HuH-7 (cell line): ENCODE data around the gene ABHD16B.
"Not testable (repeated sequence)": the region's sequence is repeated elsewhere in the genome, so short reads cannot be mapped to it uniquely, and the experiment has no call there.

ENCODE experiments used
- DNase-seq: peaks from one replicate; pipeline ENCODE4 v3.0.0; 2011; ENCODE audit warnings: low spot score

ABHD16B gene

DNA sequence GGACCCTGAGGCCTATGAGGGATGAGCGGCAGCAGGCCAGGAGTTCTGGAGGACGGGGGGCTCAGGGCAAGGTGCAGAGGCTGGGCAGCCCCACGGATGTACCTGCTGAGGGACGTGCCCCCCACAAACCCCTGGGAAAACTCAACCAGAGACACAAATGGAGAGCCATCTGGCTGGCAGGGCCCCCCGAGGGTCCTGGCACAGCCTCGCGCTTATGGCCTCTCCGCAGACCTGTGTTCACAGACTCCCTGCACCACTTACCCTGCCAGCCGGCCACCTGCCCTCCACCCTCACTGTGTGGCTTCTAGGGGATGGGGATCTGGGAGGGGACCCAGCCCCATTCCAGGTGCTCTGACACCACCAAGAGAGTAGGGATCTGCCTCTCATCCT, 26.8 kb upstream of the ABHD16B start:
- DNase-seq, result no peak

DNA sequence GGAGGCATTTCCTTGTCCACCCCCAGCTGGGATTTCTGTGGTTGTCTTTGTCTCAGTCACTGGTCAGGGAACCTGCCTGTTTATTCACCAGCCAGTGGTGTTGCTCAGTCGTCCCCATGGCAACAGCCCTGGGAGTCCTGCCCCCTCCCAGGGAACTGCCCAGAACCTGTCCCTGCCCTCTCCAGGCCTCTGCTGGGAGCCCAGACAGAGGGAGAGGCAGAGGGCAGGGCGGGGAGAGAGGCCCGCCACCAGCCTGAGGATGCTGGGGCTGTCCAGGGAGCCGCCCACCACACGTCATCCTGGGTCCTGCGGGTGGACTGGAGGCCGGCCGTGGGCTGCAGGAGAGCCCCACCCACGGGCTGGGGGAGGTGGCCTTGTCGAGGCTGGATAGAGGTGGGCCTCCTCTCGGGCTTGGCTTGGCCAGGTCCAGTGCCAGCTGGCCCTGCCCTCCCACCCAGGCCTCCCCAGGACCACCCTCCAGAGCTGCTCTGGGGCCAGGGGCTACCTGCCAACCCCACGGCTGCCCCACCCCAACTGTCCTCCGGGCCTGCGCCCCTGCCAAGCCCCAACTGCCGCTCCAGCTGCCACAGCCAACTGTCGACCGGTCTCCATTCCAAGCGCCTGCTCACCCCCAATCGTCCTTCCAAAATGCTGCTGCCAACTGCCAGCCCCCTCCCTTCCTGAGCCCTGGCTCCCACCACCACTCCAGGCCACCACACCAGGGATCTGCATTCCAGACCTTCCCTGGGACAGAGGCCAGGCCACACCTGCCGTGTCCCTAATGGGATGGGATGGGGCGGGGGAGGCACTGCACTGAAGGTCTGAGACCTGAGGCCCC, 26.1 kb upstream of the ABHD16B start:
- DNase-seq, result peak; percentile 99

DNA sequence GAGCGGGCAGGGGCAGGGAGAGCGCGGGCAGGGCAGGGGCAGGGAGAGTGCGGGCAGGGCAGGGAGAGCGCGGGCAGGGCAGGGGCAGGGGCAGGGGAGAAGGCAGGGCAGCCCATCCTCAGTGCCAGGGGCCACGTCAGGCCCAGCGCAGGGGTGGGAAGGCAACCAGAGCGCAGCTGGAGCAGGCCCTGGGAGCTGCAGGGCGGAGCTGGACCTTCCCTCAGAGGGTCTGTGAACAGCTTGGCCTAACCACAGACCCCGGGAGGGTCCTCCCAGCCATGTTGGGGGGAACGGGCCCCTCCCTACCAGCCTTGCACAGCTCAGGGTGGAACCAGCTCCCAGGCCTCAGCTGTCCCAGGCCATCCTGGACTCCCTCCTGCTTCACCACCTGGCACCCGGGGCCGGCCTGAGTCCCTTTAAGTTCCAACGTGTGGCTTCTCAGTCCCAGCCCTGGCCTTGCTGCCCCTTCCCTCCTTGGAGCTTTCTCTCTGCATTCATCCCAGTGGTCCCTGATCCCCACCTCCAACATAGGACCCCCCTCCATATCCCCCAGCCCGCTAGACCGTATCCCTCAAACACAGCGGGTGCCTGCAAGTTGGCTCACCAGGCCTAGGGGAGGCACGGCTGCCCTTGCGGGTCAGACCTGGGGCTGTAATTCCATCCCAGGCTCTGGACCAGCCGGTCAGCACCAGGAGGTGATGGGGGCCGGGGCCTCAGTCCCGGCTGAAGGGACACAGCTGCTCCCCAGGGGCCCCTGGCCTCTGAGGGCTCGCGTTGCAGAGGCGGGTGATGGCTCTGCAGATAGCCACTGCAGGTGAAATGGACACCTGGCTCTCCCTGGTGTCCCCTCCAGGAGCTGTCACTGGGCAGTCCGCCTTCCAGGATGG, 24.6 kb upstream of the ABHD16B start:
- DNase-seq, result no peak

DNA sequence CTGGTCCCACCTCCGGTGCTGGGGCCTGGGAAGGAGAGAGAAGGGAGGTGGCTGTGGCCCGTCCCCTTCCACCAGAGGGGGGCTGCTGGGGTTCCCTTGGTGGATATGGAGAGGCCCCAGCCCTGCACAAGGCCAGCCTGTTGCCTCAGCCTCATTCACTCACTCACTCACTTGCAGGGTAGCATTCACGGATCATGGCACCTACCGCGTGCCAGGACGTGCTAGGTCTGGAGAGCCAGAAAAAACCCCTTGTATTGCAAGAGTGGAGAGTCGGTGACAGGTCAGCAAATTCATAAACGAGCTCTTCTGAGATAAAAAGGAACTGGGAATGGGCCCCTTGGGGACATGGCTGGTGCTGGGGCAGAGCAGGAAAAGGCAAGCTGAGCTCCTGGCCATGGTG, 23.8 kb upstream of the ABHD16B start:
- DNase-seq, result no peak

GRCh38 chr20:63839620-63840019, 21.7 kb upstream of the ABHD16B start:
- no peak for DNase-seq

GRCh38 chr20:63840405-63840828, 20.9 kb upstream of the ABHD16B start:
- no peak for DNase-seq

DNA sequence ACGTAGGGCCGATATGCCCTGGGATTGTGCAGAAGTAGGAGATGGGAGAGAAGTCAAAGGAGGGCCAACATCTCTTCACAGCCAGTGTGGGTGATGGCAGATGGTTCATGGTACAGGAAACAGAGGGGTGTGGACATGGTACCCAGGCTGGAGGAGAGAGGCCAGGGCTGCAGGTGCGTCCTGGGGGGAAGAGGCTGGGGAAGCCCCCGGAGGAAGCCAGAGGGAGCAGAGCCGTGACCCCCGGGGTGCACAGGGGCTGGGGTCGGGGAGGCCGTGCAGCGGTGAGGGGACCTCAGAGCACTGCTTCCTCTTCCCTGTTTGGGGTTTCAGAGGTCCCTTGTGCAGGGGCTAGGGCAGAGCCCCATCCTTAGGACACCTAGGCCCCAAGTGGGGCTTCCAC, 19.0 kb upstream of the ABHD16B start:
- DNase-seq, result no peak

- DNase-seq, result no peak
Observed at GRCh38 chr20:63843222-63843621, 18.1 kb upstream of the ABHD16B start.

DNA sequence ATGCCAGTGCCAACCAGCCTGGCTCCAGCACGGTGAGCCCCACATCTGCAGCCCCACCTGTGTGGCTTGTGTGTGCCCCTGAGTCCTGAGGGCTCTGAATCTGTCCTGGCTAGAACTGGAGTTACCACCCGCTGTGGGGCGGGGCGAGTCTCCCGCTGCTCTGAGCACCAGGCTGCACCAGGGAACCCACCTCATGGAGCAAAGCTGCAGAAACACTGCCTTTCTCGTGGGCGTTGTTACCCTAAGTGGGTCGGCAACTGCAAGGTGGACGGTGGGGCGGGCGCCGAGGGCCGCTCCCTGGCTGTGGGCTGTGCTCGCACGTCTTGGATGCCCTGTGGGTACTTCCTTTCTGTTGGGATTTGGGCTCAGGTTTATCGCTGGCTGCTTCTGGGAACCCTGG, 17.5 kb upstream of the ABHD16B start:
- no peak for DNase-seq

- DNase-seq, result no peak
Observed at GRCh38 chr20:63844511-63844991, 16.7 kb upstream of the ABHD16B start.

DNA sequence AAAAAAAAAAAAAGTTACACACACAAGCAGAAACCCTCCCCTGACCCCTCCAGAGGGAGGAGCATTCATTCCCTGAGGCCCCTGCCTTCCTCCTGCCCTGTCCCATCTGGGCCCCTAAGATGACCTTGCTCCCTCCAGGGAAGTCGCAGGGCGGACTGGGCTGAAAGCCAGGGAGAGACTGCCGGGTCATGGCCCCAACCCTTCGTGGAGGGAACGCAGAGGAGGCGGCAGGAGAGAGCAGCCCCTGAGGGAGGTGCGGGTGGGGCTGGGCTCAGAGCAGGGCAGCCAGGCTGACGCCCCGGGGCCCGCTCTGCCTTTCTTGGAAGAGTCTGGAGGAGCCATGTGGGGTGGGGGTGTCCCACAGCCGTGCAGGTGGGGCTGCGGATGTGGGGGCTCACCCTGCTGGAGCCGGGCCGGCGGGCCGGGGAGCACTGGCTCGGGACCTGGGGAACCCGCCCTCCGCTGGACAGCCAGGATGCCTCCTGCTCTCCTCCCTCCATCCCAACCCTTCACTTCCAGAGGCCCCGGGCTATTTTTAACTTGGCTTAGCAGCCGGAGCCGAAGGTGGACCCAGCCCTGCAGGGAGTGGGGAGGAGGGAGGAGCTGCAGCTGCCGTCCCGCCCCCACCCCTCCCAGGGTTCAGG, 15.0 kb upstream of the ABHD16B start:
- peak; percentile 91 for DNase-seq

DNA sequence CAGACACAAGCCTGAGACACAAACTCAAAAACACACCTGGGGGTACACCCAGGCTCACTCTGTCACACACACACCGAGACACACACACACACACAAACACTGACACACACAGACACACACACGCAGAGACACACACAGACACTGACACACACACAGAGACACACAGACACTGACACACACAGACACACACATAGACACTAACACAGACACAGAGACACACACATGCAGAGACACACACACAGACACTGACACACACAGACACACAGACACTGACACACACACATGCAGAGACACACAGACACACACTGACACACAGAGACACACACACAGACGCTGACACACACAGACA, 14.4 kb upstream of the ABHD16B start:
- no peak for DNase-seq

DNA sequence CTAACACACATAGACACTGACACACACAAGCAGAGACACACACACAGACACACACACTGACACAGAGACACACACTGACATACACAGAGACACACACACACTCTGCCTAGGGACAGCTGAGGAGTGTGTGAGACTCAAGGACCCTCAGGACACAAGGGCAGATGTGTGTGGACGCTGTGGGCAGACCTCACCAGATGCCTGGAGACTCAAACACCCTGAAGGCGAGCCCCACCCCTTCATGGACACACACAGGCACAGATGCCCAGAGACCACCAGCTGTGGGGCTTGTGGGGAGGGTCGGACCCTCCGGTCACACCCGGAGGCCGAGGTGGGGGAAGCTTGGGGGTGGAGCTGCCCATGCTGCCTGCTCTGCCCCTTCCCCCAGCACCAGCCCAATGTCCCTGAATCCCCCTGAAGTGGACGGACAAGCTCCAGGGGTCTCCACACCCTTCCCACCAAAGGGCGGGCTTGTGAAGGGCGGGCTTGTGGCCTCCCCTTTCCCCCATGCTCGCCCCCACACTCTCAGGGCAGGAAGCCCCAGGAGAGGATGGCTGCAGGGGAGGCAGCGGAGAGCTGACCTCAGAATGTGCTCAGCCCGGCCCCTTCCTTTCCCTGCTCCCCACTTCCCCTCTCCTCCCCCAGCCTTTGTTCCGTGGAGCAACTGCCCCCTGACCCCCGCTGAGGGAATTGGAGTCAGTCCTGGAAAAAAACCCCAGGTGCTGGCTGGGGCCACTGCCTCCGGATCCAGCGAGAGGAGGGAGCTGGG, 13.9 kb upstream of the ABHD16B start:
- no peak for DNase-seq

DNA sequence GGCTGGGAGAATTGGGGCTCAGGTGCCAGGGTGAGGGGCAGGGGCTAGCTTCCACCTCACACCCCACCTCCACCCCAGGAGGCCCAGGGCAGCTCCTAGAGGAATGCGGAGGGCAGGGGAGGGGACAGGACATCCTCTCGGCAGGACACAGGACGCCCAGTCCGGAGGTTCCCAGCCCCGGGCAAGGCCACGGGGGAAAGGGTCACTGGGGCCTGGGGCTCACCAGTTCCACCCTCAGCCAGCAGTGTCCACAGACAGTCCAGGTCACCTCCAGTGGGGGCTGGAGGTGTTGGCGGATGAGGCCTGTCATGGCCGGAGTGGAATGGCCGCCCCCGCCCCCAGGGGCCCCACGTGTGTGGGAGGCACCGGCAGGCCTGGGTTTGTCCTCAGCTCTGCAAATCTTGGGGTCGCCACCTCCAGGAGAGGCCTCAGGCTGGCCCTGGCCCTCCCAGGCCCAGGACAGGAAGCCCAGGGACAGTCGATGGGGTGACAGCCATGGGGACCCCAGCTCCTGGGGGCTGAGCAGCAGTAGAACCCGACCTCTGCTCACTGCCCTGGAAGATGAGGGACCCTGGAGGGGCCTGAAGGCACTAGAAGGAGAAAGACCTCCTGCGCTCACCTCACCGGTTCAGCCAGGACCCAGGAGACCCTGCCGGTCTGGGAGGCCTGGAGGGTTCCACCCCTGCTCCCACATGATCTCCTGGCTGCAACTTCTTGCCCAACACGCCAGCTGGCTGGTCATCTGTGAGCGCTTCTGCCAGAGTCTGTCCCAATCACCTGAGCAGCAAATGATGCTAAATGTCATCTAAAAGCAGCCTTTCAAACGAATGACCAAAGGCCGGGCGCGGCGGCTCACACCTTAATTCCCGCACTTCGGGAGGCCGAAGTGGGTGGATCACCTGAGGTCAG, 13.0 kb upstream of the ABHD16B start:
- no peak for DNase-seq

GRCh38 chr20:63850689-63851547, 10.4 kb upstream of the ABHD16B start:
- DNase-seq, result no peak

GRCh38 chr20:63851548-63851943, 9.8 kb upstream of the ABHD16B start:
- DNase-seq, result not testable (repeated sequence)

- DNase-seq, result not testable (repeated sequence)
Observed at GRCh38 chr20:63853733-63854068, 7.6 kb upstream of the ABHD16B start.

GRCh38 chr20:63854069-63854765, 7.1 kb upstream of the ABHD16B start:
- no peak for DNase-seq

GRCh38 chr20:63854766-63855362, 6.4 kb upstream of the ABHD16B start:
- DNase-seq, result no peak
